Measurements from ENCODE around the gene COG2.

GRCh38 chr1:230737622-230738262 is 95.5 kb downstream of the COG2 start:
- TF ChIP-seq POLR2A (IDR thresholded peaks at IDR 0.05; ENCODE audit: low read length) (no peak), GATA1 (IDR thresholded peaks at IDR 0.05; ENCODE audit: low read depth, low read length) (no peak)

Measured in erythroblast (primary cell).